ENCODE measurements around the gene MYOD1.

Gene MYOD1

DNA sequence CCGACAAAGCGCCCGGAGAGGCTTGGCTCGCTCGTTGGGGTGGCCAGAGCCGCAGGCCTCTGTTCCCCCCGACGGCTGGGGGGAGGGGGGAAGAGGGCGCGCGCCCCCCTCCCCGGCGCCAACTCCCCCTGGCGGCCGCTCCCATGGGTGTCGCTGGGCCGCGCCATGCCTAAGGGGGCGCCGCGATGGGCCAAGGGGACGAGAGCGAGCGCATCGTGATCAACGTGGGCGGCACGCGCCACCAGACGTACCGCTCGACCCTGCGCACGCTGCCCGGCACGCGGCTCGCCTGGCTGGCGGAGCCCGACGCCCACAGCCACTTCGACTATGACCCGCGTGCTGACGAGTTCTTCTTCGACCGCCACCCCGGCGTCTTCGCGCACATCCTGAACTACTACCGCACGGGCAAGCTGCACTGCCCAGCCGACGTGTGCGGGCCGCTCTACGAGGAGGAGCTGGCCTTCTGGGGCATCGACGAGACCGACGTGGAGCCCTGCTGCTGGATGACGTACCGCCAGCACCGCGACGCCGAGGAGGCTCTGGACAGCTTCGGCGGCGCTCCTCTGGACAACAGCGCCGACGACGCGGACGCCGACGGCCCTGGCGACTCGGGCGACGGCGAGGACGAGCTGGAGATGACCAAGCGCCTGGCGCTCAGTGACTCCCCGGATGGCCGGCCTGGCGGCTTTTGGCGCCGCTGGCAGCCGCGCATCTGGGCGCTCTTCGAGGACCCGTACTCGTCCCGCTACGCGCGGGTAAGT lies 16.6 kb downstream of the MYOD1 start:
- DNase-seq: no peak

DNA sequence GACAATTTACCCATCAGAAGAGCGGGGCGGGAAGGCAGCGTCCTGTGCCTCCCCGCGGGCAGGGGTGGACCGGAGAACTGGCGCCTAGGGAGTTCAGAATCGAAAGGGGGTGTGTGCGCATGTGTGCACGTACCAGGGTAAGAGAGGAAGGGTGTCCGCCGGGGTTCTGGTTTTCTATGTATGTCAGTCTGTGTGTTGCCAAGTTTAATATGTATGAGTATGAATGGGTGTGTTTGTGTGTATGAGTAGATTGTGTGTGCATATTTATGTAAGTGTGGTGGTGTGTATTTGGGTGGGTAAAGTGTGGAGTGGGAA lies 17.2 kb downstream of the MYOD1 start:
- DNase-seq: no peak

DNA sequence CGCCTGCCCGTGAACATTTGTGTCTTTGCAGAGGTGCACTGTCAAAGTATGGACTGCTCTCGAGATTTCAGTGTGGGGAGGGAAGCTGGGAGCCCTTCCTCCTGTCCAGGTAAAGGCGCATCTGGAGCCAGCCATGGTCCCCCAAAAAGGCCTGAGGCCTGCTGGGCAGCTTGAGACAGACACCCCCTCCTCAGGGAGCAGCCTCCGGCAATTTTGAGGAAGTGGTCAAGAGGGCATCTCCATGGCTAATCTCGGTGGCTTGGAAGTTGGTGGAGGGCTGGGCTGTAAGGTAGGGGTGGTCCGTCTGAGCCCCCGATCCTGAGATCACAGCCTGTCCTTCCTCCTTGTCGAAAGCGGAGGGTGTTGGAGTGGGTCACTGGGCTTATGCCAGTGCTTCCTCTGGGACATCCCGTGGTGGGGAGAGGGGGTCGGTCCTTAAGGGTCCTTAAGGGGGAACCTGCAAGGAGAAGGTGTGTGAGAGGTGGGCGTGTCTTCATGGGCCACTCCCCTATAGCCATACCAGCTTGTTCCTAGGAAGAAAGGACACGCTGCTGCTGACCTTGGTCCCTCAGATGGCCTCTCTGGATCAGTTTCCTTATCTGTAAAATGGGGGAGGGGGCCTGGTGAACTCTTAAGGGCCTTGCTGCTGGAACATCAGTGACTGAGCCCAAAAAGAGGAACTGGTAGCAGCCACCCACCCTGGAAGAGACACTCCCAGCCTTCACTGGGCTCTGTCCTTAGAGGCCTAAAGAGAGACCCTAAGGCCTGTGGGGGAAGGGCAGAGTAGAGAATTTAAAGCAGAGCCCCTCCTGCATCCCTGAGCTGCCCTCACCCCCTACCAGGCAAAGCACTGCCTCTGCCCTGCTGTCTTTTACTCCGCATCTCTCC lies 17.8 kb downstream of the MYOD1 start:
- DNase-seq: no peak

DNA sequence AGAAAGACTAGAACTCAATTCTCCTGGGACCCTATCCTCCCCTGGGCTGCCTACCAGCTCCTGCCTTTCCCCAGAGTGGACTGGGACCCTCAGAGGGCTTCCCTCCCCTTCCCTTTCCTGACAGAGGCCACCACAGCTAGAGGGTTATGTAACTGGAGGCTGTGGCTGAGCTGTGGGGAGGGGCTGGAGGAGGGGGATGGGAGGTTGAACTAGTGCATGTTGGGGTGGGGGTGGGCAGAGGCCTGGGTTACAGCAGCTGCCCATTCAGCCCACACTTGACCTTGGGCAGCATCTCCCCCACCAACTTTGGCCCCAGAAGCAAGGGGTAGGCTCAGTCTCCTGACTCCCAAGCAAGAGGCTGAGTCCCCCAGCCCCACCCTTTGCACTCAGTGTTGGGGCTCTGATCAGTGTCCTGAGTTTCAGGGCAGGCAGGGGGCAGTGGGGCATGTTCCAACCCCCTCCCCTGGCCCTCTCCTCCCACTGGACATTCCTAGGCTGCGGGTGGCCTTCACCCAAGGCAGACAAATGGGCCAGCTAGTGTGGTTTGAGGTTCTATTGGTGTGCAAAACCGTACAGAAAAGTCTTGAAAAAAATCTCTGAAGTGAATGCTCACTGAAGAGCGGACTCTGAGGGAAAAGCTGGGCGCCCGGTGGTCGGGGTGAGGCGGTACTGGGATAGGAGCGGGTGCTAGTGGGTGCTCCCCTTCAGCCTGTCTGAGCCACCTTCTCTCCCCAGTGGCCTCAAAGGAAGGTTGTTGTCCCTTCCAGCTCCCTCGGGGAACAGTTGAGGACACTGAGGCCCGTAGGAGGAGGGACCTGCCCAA lies 19.0 kb downstream of the MYOD1 start:
- no peak for DNase-seq

DNA sequence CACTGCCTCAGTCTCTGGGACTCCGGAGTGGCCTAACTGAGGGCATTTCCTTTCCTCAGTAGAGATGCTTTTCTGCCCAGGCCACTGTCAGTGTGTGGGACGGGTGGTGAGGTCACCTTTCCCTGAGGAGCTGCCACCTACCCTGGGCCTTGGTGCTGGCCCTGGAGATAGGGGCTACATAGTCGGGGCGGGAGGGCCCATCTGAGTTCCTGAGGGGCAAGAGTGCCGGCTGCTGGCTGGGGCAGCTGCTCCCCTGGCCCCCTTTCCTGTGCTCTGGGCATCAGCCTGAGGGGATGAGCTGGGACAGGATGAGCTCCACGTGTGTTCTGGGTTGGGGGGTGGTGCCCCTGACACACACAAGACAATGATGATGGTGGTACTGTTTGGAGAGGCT lies 20.6 kb downstream of the MYOD1 start:
- no peak for DNase-seq

DNA sequence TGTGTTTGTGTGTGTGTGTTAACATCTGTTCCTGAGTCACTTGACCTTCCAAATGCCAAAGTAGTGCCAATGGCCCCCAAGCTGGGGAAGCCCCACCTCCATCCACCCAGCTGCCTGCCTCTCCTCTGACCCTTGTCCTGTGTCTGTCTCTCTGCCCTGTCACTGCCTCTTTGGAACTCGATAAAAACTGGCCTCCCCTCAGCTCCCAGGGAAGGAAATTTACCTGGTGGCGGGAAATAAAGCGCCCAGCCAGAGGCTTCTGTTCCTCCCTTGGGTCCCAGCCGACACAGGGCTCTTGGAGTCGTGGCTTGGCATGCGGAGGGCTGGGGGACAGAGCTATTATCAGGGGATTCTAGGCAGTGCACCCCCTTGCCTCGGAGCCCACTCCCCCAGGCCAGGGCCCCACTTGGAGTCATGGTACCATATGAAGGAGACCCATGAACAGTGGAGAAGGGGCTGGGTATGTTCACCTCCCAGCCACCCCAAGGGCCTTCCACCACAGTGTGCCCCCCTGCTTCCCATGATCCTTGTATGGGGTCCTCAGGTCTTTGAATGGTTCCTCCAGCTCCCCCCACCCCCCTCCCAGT lies 21.4 kb downstream of the MYOD1 start:
- no peak for DNase-seq

DNA sequence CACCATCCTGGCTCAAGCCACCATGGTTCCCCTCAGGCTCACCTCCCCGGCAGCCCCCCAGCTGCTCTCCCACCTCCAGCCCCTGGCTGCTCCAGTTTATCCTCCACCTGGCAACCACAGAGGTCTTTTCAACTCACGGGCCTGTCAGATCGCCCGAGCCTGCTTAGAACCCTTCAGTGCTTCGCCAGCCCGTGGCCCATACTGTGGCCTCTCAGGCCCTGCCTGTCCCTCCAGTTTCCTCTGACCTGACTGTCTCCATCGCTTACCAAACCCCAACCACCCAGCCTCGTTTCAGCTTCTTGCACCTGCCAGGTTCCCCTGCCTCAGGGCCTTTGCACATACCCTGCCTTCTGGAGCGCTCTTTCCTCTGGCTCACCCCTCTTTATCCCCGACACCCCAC lies 22.1 kb downstream of the MYOD1 start:
- DNase-seq: no peak

DNA sequence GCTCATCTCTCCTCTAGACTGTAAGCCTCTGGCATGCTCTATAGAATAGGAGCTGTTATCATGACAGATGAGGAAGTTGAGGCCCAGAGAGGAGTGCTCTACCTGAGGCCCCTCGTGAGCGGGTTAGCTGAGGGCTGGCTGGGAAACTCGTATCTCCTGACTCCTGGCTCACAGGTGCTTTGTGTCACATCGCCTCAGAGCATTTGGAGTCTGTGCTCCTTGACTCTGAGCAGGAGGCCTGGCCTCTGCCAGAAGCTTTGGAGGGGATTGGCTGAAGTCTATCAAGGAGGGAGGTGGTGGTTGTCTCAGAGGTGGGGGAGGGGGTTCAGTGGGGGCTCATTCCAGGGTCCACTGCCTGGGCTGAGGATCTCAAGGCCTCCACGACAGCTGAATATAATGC lies 22.6 kb downstream of the MYOD1 start:
- no peak for DNase-seq

DNA sequence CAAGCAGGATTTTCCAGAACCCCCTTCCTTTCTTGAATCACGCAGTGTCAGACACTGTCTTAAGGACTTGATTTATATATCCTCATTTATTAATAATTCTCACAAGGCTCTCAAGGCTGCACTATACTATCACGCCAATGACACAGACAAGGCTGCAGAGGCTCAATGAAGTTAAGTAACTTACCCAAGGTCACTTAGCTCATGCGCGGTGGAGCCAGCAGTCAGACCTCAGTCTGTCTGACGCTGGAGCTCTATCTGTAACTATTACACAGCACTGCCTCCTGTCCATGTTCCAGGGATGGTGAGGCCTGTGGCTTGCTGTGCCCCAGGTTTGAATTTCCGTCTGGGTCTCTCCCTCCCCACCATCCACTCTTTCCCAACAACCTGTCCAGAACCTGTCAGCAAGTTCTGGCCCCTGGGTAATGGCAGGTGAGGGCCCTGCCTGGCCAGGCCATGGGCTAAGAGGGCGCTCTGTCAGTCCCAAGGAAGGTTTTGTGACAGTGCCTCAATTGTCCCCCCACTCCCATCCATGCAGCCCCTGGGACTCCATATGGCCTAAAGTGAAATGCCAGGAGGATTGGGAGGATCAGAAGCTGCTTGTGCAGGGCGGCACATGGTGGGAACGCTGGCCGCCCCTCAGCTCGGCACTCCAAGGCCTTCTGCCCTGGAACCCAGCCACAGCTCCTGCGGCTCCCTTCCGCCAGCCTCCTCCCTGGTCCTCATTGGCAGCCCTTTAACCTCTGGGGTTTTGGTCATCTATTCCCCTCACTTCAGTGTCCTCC lies 23.8 kb downstream of the MYOD1 start:
- no peak for DNase-seq

DNA sequence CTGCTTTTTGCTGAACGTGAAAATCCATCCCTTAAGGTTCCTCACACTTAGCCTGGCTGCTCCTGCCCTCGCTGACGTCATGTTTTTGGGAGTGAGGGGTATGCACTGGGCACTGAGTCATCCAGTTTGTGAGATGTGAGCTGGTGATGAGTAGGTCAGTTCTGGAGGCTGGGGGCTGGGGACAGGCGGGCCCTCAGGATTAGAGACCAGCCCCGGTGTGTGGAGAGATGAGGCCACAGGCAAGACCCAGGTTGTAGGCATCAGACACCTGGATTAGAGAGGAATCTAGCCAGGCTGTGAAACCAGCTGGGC lies 24.4 kb downstream of the MYOD1 start:
- no peak for DNase-seq

DNA sequence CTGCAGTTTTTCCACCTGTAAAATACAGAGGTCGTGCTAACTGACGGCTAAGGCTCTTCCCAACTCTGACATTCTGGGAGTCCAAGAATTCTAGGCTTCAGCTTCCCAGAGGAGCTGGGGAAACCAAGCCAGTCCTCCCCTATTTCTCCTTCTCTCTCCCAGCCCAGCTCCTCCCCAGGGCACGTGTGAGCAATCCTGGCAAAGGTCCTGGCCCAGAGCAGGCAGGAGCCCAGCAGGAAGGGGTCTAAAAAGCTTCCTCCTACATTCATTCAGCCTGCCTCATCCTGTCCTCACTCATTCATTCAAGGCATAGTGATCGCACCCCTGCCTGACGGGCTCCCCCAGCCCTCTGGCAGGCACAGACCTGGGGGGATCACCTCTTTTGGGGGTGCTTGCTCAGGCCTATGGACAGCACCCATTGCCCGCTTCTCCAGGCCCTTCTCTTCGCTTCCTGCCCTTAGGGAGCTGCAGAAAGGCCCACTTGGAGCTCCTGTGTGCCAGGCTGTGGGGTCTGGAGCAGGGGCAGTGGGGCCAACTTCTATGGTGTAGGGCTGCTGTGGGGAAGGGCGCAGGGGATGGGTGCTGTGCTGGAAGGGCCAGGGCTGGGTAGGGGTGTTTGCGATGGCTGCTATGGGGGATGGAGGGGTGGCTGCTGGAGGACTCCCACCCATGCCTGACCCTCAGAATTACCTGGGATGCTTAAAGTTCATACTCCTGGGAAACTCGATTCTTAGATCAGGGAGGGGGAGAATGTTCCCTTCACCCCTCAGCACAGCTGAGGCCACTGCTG lies 25.0 kb downstream of the MYOD1 start:
- DNase-seq: no peak

DNA sequence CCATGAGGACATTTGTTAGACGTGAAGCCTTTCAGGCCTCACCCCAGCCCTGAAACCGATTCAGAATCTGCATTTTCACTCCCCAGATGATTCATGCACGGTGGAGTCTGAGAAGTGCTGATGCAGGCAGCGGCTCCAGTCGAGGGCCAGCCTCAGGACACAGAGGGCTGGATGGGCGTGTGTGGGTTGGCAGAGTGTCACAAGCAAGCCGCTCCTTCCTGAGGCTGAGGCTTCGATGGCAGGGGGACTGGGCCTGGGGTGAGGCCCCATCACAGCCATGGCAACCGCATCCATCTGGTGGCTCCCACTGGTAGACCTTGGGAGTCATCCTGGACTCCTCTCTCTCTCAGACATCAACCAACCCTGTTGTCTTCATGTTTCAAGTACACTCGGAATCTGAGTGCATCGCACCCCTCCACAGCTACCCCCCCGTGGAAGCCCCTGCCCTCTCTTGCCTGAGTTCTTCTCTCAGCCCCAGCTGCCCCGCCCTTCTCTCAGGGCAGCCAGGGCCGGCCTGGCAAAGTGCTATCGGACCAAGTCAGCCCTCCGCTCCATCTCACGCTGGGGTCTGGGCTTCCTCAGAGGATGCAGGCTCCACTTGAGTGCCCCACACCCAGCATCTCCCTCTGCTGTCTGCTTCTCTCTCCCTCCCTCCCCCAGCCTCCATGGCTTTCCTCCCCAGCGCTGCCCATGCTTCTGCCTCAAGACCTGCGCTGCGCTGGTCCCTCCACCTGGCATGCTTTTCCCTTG lies 25.8 kb downstream of the MYOD1 start:
- no peak for DNase-seq

DNA sequence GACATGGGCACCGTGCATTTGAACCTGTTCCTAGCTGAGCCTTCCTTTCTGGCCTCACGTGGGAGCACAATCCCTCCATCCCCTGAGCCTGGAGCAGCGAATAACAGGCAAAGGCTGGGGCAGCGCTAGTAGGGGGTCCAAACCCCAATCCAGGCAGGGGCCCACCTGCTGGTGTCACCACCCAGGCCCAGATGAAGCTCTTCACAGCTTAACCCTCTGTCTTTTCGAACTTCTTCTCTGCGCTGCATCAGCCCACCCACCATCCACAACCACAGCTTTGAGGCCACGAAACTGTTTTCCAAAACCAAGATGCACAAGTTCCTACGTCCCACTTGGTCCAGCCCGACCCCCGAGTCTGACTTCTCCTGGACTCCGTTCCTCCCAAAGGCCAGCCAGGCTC lies 26.7 kb downstream of the MYOD1 start:
- no peak for DNase-seq

DNA sequence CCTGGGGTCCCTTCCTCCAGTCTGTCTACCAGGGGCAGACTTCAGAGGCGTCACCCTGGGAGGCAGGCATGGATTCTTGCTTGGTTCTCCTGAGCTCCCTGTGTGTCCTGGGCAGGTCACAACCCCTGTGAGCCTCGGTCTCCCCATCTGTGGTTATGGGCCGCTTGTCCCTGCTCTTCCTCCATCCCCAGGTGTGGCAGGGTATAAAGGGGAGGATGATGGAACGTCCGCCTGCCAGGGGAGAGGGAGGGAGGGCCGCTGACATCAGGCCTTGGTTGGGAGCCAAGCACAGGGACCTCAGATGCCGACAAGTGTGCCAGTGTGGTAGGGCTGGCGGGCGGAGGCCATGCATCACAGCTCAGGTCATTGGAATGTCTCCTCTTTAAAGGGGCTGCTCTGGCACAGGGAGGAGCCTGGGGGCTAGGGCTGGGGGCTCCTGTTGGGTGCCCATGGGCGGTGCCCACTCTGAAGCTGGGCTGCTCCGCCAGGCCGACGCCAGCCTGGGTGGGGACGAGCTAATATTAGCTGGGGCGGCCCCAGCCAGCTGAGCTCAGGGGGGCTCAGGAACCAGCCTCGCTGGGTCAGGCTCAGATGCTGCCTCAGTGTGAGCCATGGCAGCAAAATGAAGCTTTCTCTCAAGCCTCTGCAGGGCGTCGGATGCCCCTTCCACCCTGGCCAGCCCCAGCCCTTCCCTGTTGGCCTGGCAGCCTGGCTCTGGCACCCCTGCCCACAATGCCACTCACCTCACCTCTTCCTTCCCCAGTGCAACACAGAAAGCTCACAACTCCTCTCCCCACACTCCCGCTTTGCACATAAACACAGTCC lies 28.0 kb downstream of the MYOD1 start:
- DNase-seq: no peak

DNA sequence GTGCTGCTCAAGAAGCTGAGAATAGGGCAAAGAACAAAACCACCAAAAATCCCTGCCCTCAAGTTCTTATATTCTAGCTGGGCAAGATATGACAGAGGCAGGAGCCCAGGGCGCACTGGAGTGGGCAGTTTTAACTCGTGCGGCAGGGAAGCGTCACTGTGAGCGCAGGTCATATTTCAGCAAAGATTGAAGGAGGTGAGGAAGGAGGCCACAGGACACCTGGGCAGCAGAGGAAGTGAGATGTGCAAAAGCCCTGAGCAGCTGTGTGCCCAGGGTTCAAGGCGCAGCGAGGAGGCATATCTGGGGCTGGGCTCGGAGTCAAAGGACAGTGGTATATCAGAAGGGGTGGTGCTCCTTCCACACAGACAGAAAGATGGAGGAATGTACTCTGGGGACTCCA lies 28.7 kb downstream of the MYOD1 start:
- no peak for DNase-seq

DNA sequence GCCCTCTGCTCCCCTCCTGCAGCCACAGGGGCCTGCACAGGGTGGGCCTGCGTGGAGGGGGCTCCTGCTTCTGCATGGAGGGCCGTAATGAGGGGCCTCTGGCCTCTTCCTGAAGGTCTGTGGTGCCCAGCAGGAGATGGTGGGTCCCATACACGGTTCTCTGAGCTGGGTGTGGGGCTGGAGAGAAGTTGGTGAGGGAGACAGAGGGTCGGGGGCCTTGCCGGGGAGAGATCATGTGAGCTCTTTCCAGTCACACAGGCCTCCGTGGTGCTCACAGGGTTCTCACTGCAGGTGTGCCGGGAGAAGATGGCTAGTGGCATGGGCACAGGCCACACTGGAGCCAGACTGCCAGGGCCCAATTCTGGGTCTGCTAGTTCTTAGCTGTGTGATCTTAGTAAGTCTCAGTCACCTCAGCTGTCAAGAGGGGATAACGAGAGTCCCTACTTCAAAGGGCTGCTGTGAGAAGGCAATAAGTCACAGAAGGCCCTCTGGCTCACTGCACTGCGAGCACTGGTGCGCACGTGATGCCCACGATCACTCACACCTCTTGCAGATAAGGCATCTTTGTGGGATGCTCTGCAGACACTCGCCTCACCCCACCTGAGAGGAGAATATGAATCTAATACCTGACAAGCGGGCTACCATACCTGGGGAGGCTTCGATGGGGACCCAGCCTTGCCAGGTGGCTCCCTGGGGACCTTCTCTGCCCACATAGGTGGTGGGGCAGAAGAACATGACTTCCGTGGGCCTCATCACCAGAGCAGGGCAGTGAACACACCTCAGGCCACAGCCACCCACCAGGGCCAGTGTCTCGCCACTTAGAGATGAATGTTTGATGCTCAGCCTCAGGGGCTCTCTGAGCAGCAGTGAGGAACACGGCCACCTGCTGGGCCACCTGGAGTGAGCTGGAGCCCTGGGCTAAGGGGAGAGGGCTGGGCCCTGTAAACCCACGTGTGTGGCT lies 29.7 kb downstream of the MYOD1 start:
- no peak for DNase-seq

DNA sequence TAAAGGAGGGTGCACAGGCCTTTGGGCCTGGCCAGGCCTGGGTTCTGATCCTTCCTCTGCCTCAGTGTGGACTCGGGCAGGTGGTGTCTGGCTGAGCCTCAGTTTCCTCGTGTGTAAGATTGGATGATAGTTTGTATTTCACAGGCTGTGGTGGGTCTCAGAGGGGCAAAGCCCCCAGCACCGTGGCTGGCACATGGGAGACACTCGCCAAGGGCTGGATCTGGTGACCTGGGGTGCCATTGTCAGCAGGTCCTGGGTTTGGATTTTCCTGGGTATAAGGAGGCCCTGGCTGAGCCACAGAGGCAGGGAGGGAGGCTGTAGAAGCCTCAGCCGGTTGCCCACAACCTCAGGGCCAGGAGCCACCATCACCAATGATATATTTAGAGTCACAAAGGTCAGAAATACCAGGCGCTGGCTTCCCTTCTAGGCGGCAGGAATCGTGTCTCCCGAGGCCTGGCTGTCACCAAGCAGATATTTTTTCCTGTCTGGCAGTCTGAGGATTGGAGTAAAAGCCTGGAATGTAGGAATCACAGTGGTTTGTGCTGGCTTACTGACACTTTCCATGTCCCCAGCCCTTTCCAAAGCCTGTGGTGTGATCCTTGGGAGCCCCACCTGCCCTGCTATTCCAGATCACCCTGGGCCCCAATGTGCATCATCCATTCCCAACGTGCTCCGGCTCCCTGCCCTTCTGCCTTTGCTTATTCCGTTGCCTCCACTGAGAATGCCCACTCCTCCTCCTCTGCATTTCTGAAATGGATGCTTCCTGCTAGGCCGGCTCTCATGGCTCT lies 30.8 kb downstream of the MYOD1 start:
- no peak for DNase-seq

DNA sequence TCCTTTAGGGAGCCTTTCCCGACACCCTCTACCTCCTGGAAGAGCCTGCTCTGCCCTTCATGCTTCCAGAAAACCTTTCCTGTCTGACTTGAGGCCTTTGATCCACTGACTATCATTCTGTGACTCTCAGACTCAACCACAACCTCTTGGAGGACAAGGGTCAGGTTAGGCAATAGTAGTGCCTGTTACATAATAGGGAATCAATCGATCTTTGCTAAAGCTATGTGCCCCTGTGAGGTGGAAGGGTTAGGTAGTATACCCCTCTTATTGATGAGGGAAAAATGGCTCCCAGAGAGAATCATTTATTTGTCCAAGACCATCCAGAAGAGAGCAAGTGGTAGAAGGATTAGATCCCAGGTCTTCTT lies 31.4 kb downstream of the MYOD1 start:
- no peak for DNase-seq

All from activated naive CD4-positive, alpha-beta T cell treated with anti-CD3 and anti-CD28 coated beads, Interleukin-2, amount 50 U/mL, for 16 hours (primary cell).